A549 treated with Mapracorat at 1 μM for 4 hours (cell line): ENCODE data around the gene UROS. TPM values are rescaled to one million over a fixed set of nuclear protein-coding genes. Genes with fewer than 3 reads are reported as not detected.

Experiments
- total RNA-seq: library from RNA; stranded (reverse); fragments of 200-300 nt; extraction: Qiagen RNA extraction; gene quantifications from 5 replicates; pipeline ENCODE4 v1.2.3, GENCODE V29; 2022

The UROS gene
- total RNA-seq: 55.3 to 58.9 TPM (median 57.0 TPM) in 5 replicates

DNA sequence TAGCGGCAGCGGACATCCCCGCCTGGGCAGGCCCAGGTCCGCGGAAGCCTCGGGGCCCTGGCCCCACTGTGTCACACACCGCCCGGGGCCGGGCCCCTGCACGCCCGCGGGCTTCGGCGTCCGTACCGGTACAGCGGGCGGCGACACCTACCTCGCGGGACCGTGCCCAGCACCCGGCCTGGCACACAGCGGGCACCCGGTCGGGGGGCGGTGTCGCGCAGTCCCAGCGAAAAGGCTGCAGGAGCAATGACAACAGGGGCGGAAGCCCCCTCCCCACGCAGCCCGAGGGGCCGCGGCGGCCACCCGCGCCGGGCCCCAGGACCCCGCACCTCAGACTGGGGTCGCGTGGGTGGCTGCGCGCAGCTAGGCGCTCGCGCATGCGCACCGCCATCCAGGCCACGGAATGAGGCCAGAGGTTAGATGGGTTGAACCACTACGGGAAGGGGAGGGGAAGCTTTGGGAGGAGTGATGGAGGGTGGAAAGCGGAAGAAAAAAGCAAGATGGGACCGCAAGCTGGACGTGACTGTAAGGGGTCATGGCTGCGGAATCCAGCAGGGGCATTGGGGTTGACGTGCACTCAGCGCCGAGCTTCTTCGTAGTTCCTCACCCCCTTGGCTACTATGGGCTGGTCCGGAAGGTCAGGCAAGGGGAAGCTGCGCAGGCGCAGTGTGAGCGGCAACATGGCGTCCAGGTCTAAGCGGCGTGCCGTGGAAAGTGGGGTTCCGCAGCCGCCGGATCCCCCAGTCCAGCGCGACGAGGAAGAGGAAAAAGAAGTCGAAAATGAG is at the start of gene UROS, which contains the start of gene BCCIP:
TSS of gene UROS (minus strand) at position 381 of the 785 bp plus-strand sequence. CDS start 6,759 bp downstream, outside the sequence.
TSS of gene BCCIP (plus strand) at position 669 of the 785 bp plus-strand sequence. CDS start at position 681, 12 bp downstream.

DNA sequence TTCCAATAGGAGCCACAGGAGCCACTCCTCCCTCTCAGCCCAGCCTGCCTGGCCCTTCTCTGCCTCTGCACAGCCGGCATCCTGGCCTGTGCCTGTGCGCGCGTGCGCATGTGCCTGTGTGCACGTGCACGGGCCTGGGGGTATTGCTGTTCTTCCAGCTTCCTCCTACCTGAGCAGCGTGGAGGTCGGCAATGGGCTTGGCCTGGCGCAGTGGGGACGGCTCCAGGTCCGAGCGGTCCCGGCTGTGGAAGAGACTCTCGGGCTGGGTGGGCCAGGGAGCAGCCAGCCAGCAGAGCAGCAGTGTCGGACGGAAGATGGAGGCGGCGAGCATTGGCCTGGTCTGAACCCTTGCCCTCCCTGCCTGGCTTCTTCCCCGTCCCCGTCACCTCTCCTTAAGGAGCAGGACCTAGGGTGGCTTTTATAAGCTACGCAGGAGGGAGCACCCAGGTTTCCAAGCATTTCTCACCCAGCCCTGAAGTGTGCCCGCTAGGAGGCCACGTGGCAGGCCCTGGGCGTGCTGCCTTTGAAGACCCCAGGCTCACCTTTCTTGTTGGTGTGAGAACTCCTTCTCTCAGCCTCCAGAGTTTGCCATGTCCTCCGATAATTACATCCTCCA is 47.5 kb downstream of the UROS start, which contains the start of gene MMP21:
TSS of gene MMP21 (minus strand) at position 331 of the 616 bp plus-strand sequence. CDS start at position 331, 0 bp downstream.

Other genes with a start within 250 kb of the UROS start
- not detected in 5 replicates for gene TEX36, start 140.1 kb downstream of the UROS start, total RNA-seq
- 12.8 to 17.4 TPM (median 16.3 TPM) in 5 replicates for gene EDRF1, start 103.5 kb downstream of the UROS start, total RNA-seq
- 0.08 to 0.11 TPM in 2 of 5 replicates, not detected in the others for gene MMP21, start 47.4 kb downstream of the UROS start, total RNA-seq
- gene BCCIP, start 288 bp upstream of the UROS start, total RNA-seq: 96.4 to 127 TPM (median 106 TPM) in 5 replicates
- 28.7 to 39.4 TPM (median 37.4 TPM) in 5 replicates for gene DHX32, start 58.0 kb upstream of the UROS start, total RNA-seq
- gene FANK1, start 73.3 kb upstream of the UROS start, total RNA-seq: 2.2 to 3.3 TPM (median 2.3 TPM) in 5 replicates